ENCODE data around the gene NAT14. TPM values are rescaled to one million over a fixed set of nuclear protein-coding genes. Genes with fewer than 3 reads are reported as not detected.
"Not testable (repeated sequence)": the region's sequence is repeated elsewhere in the genome, so short reads cannot be mapped to it uniquely, and the experiment has no call there.

NAT14 gene
- polyA plus RNA-seq, 1 donor from 2014 or later = 129 TPM

GRCh38 chr19:55495646-55496349 is 10.8 kb downstream of the NAT14 start:
- Histone ChIP-seq H3K9me2 (ENCODE audit: insufficient read depth, low read length) (no peaks in the 10 kb centered on the region), H3K4me3 (ENCODE audit: low read length) (no peak overlapping the region), H3K27ac (ENCODE audit: low read length) (no peak overlapping the region), H3K79me2 (replicated peaks; ENCODE audit: insufficient read depth, low read length) (no peaks in the 10 kb centered on the region), H3K36me3 (ENCODE audit: insufficient read depth, low read length) (no peaks in the 10 kb centered on the region), H3K27me3 (ENCODE audit: insufficient read depth, low read depth, low read length) (no peaks in the 10 kb centered on the region), H3K9me3 (ENCODE audit: low read length) (no peaks in the 10 kb centered on the region), H4K20me1 (ENCODE audit: insufficient read depth) (no peaks in the 10 kb centered on the region), H3K9ac (ENCODE audit: low read length) (no peak overlapping the region), H2AFZ (ENCODE audit: low read depth, low read length) (no peak overlapping the region), H3K4me2 (ENCODE audit: low read length) (no peak overlapping the region), H3F3A (ENCODE audit: insufficient read depth, low read length, poor library complexity, severe bottlenecking) (no peaks in the 10 kb centered on the region)
- TF ChIP-seq RAD21 (conservative IDR thresholded peaks at IDR 0.05) = no peak
- TF ChIP-seq TAF1 (IDR thresholded peaks at IDR 0.05; ENCODE audit: low read depth) = no peak
- no peak for TF ChIP-seq MXI1 (conservative IDR thresholded peaks at IDR 0.05; ENCODE audit: poor library complexity, severe bottlenecking)
- TF ChIP-seq REST (IDR thresholded peaks at IDR 0.05; ENCODE audit: borderline replicate concordance) = no peak
- no peak for TF ChIP-seq SMC3 (conservative IDR thresholded peaks at IDR 0.05; ENCODE audit: poor library complexity)
- TF ChIP-seq EP300 (conservative IDR thresholded peaks at IDR 0.05; ENCODE audit: poor library complexity, severe bottlenecking) = no peak
- TF ChIP-seq, protein P1, sequence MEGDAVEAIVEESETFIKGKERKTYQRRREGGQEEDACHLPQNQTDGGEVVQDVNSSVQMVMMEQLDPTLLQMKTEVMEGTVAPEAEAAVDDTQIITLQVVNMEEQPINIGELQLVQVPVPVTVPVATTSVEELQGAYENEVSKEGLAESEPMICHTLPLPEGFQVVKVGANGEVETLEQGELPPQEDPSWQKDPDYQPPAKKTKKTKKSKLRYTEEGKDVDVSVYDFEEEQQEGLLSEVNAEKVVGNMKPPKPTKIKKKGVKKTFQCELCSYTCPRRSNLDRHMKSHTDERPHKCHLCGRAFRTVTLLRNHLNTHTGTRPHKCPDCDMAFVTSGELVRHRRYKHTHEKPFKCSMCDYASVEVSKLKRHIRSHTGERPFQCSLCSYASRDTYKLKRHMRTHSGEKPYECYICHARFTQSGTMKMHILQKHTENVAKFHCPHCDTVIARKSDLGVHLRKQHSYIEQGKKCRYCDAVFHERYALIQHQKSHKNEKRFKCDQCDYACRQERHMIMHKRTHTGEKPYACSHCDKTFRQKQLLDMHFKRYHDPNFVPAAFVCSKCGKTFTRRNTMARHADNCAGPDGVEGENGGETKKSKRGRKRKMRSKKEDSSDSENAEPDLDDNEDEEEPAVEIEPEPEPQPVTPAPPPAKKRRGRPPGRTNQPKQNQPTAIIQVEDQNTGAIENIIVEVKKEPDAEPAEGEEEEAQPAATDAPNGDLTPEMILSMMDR (IDR thresholded peaks at IDR 0.05; ENCODE audit: poor library complexity, severe bottlenecking) = no peak
- TF ChIP-seq EZH2 (IDR thresholded peaks at IDR 0.05; ENCODE audit: borderline replicate concordance, insufficient read depth, low read length, poor library complexity, severe bottlenecking) = no peak
- TF ChIP-seq POLR2AphosphoS5 (IDR thresholded peaks at IDR 0.05) = no peak

DNA sequence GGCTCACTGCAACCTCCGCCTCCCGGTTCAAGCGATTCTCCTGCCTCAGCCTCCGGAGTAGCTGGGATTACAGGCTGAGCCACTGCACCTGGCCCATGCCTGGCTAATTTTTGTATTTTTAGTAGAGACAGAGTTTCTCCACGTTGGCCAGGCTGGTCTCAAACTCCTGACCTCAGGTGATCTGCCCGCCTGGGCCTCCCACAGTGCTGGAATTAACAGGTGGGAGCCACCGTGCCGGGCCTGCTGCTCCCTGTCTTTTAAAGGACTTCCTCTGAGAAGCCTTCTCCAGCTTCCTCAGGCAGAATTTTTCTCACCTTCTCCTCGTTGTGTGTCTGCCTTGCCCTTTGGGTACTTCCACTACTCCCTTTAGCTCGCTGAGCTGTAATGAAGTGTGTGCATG is 11.8 kb downstream of the NAT14 start:
- not testable (repeated sequence) for H4K20me1 ChIP-seq (ENCODE audit: insufficient read depth); H3K27ac ChIP-seq (ENCODE audit: low read length); H3K9ac ChIP-seq (ENCODE audit: low read length); H3K27me3 ChIP-seq (ENCODE audit: insufficient read depth, low read depth, low read length); H3K9me3 ChIP-seq (ENCODE audit: low read length); H3K4me2 ChIP-seq (ENCODE audit: low read length); H3K4me3 ChIP-seq (ENCODE audit: low read length); H3K79me2 ChIP-seq (replicated peaks; ENCODE audit: insufficient read depth, low read length); H2AFZ ChIP-seq (ENCODE audit: low read depth, low read length); H3K9me2 ChIP-seq (ENCODE audit: insufficient read depth, low read length); H3F3A ChIP-seq (ENCODE audit: insufficient read depth, low read length, poor library complexity, severe bottlenecking); H3K36me3 ChIP-seq (ENCODE audit: insufficient read depth, low read length)

Data from neural cell (in vitro differentiated cells).